Right lobe of liver (tissue), 6 donors: Measurements from ENCODE around the gene NUCB1. TPM values are rescaled to one million over a fixed set of nuclear protein-coding genes. Genes with fewer than 3 reads are reported as not detected.
A peak's percentile ranks its signal among the peaks of the same experiment; 100 is the strongest.
"Not testable (repeated sequence)": the region's sequence is repeated elsewhere in the genome, so short reads cannot be mapped to it uniquely, and the experiment has no call there.

Experiments used
- ATAC-seq, 4 donors: fragments of 200-7000 bp; cut with Tn5 transposase; one replicate each; pipeline ENCODE4 v1.9.1; 2020; ENCODE audit warnings: mild to moderate bottlenecking in 4 of 4, moderate library complexity in 4 of 4
- DNase-seq, 3 donors: peaks; one replicate each; pipeline ENCODE4 v3.0.0-alpha.2; 2020
- H3K27ac ChIP-seq, 3 donors: fragments of 200-600 bp; one replicate each; pipeline ENCODE4 v1.8.0; 2022
- H3K27me3 ChIP-seq, 2 donors: fragments of 200-600 bp; one replicate each; pipeline ENCODE4 v1.8.0; 2022
- H3K36me3 ChIP-seq, 4 donors: fragments of 200-600 bp; sonication (generic) in 1 of 4; one replicate each; pipeline versions ENCODE4 v1.5.1 to v1.8.0; 2017 to 2022; ENCODE audit warnings: control low read depth in 1 of 4
- H3K4me1 ChIP-seq, 4 donors: fragments of 200-600 bp; sonication (generic) in 1 of 4; one replicate each; pipeline versions ENCODE4 v1.5.1 to v1.8.0; 2017 to 2022; ENCODE audit warnings: control low read depth in 1 of 4
- H3K4me3 ChIP-seq, 3 donors: fragments of 200-600 bp; one replicate each; pipeline ENCODE4 v1.8.0; 2022
- H3K9me3 ChIP-seq, 4 donors: fragments of 200-600 bp; sonication (generic) in 1 of 4; one replicate each; pipeline versions ENCODE4 v1.5.1 to v1.8.0; 2017 to 2022; ENCODE audit warnings: control low read depth in 1 of 4
- CTCF ChIP-seq, 4 donors: fragments of 200-600 bp in 3 of 4; fragments of 450-650 bp in 1 of 4; IDR thresholded peaks; one replicate each; pipeline versions ENCODE4 v1.5.1 to v1.8.0; 2016 to 2022; ENCODE audit warnings: antibody characterized with exemption in 4 of 4, mild to moderate bottlenecking in 2 of 4
- POLR2A ChIP-seq: fragments of 450-650 bp; IDR thresholded peaks from one replicate; pipeline ENCODE4 v1.6.1; 2017; ENCODE audit warnings: antibody characterized with exemption, mild to moderate bottlenecking
- WGBS: methylation state at CpG from one replicate; pipeline ENCODE4 v1.1.6; 2018; ENCODE audit warnings: low coverage, low lambda C conversion rate; ENCODE audit not compliant: insufficient coverage; ENCODE audit errors: missing lambda C conversion rate; 5-methylcytosine and 5-hydroxymethylcytosine counted together
- intact Hi-C, 2 donors: fragments of 100-400 bp; cut with DNase I; formaldehyde crosslinking; loops; one replicate each; pipeline versions ENCODE4 v1.11.2 to v1.14.1; 2022
- total RNA-seq, 6 experiments: library from RNA; depleted of rRNA in 2 of 6; stranded (reverse); fragments of >200 nt in 2 of 6; fragmentation: NEBNext Ultra II Directional in 3 of 6; extraction: Animal tissue kit (Norgen Biotek cat#: 25700) in 3 of 6; gene quantifications; one replicate each; pipeline versions ENCODE4 v1.1.0 to v1.2.4, GENCODE V29; 2016 to 2023
- donor health status: DM: no; HTN: yes; CAD: no.
- donor health status: DM: no; HTN: no; CAD: no.
- donor health status: DM: no; HTN: no; CAD: no.
- donor health status: DM: no; HTN: yes; CAD: no.
- donor health status: DM: no; HTN: yes; CAD: no.

The NUCB1 gene
- total RNA-seq, 6 experiments from 2014 or later: 306 to 376 (median 349) TPM

GRCh38 chr19:48905664-48906063 lies 5.6 kb downstream of the NUCB1 start:
- WGBS: 71% methylated on average over 3 of the region's 14 CpGs
- TF ChIP-seq POLR2A: no peak
- no peak for TF ChIP-seq CTCF (IDR thresholded peaks at IDR 0.05)
- peak overlapping the region in 2 of 3 donors; percentile 63 to 88 for H3K27ac ChIP-seq
- ATAC-seq (no peak), DNase-seq (no peak)
- no peaks in the 10 kb centered on the region for H3K9me3 ChIP-seq
- intact Hi-C loops: loop anchor here in 1 of 2 donors (10.0 kb wide), 1 partner anchor 59 kb away; the partner anchor contains the start of gene FTL
- no peak overlapping the region for H3K4me3 ChIP-seq
- H3K36me3 ChIP-seq: peaks cover 2 to 31% (median 9%) of the 10 kb centered on the region in 4 donors
- peaks cover 0 to 44% (median 22%) of the 10 kb centered on the region in 4 donors for H3K4me1 ChIP-seq
- H3K27me3 ChIP-seq: no peaks in the 10 kb centered on the region

GRCh38 chr19:48906324-48906723 lies 6.2 kb downstream of the NUCB1 start:
- WGBS: 92% methylated on average over 10 of the region's 10 CpGs

GRCh38 chr19:48907671-48908070 lies 7.6 kb downstream of the NUCB1 start:
- Histone ChIP-seq H3K9me3 (no peaks in the 10 kb centered on the region), H3K4me3 (no peak overlapping the region), H3K4me1 (peaks cover 0 to 29% (median 12%) of the 10 kb centered on the region in 4 donors), H3K27ac (peak overlapping the region; percentile 63 to 88 (median 73)), H3K27me3 (no peaks in the 10 kb centered on the region), H3K36me3 (peaks cover 6 to 50% (median 23%) of the 10 kb centered on the region in 4 donors)
- TF ChIP-seq CTCF (IDR thresholded peaks at IDR 0.05): no peak
- peak; percentile 41 for TF ChIP-seq POLR2A
- DNase-seq: peak; percentile 89 to 95 (median 94)
- ATAC-seq: peak; percentile 83 to 95 (median 92)
- intact Hi-C loops: loop anchor here in 1 of 2 donors (10.0 kb wide), 1 partner anchor 57 kb away; the partner anchor contains the start of gene FTL
- 13% methylated on average over 2 of the region's 14 CpGs for WGBS

More at GRCh38 chr19:48906324-48906723, 6.2 kb downstream of the NUCB1 start:
- no peak for ATAC-seq
- no peak for DNase-seq
- H3K9me3 ChIP-seq: no peaks in the 10 kb centered on the region
- TF ChIP-seq CTCF (IDR thresholded peaks at IDR 0.05) (no peak), POLR2A (no peak)
- peaks cover 2 to 37% (median 13%) of the 10 kb centered on the region in 4 donors for H3K36me3 ChIP-seq
- H3K27me3 ChIP-seq: no peaks in the 10 kb centered on the region
- peaks cover 0 to 43% (median 21%) of the 10 kb centered on the region in 4 donors for H3K4me1 ChIP-seq
- intact Hi-C loops: loop anchor here in 1 of 2 donors (10.0 kb wide), 1 partner anchor 58 kb away; the partner anchor contains the start of gene FTL
- no peak overlapping the region for H3K4me3 ChIP-seq
- peak overlapping the region; percentile 63 to 88 (median 69) for H3K27ac ChIP-seq

GRCh38 chr19:48909424-48910077 lies 9.4 kb downstream of the NUCB1 start:
- peaks cover 6 to 67% (median 36%) of the 10 kb centered on the region in 4 donors for H3K36me3 ChIP-seq
- H3K4me1 ChIP-seq: peaks cover 0 to 24% (median 11%) of the 10 kb centered on the region in 4 donors
- ATAC-seq, DNase-seq, H3K4me3 ChIP-seq, H3K9me3 ChIP-seq, H3K27me3 ChIP-seq: not testable (repeated sequence)
- intact Hi-C loops: loop anchor here in 1 of 2 donors (10.0 kb wide), 1 partner anchor 55 kb away; the partner anchor contains the start of gene FTL
- peak overlapping the region in 2 of 3 donors; percentile 56 to 88 for H3K27ac ChIP-seq
- WGBS: 93% methylated on average over 11 of the region's 11 CpGs

- intact Hi-C loops: no loop called here
- Histone ChIP-seq H3K4me1 (peaks cover 0 to 22% (median 11%) of the 10 kb centered on the region in 4 donors), H3K36me3 (peaks cover 6 to 62% (median 41%) of the 10 kb centered on the region in 4 donors), H3K27me3 (no peaks in the 10 kb centered on the region), H3K27ac (no peak overlapping the region), H3K9me3 (no peaks in the 10 kb centered on the region), H3K4me3 (no peak overlapping the region)
- TF ChIP-seq POLR2A: no peak
- no peak for TF ChIP-seq CTCF (IDR thresholded peaks at IDR 0.05)
- 80% methylated on average over 1 of the region's 2 CpGs for WGBS
- DNase-seq (no peak), ATAC-seq (no peak)
These were observed 10.7 kb downstream of the NUCB1 start for GRCh38 chr19:48910803-48911202.
